ENCODE data around the gene OR14K1. TPM values are rescaled to one million over a fixed set of nuclear protein-coding genes. Genes with fewer than 3 reads are reported as not detected.

OR14K1 gene
- polyA plus RNA-seq, 3 donors, result not detected

DNA sequence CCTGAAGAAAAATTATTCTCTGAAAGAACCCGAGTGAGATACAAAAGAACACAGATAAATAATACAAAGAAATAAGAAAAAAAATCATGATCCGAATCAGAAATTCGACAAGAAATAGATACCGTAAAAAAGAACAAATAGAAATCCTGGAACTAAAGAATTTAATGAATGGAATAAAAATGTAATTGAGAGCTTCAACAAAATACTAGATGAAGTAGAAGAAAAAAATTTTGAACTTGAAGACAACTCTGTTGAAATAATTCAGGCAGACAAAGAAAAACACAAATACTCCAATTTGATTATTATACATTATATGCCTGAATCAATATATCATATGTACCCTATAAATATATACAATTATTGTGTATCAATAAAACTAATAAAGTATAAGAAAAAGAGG lies 17.2 kb upstream of the OR14K1 start:
- Histone ChIP-seq H3K9me3 (replicated peaks in 1 of 2; ENCODE audit: control insufficient read depth in 1 of 2, insufficient read depth in 1 of 2, low read length in 2 of 2) (peaks cover 6% of the 10 kb centered on the region in 2 donors), H3K27me3 (ENCODE audit: control insufficient read depth in 2 of 2, insufficient read depth in 2 of 2, low read length in 2 of 2) (no peaks in the 10 kb centered on the region), H3K4me1 (ENCODE audit: control insufficient read depth in 1 of 2, insufficient read depth in 2 of 2, low read length in 2 of 2) (no peaks in the 10 kb centered on the region), H3K4me3 (replicated peaks in 1 of 3; ENCODE audit: low read depth in 2 of 3, low read length in 3 of 3) (no peak overlapping the region), H2AFZ (ENCODE audit: insufficient read depth, low read depth, low read length, poor library complexity, severe bottlenecking) (no peak overlapping the region), H4K20me1 (ENCODE audit: insufficient read depth, low read length) (no peaks in the 10 kb centered on the region), H3K27ac (ENCODE audit: low read depth in 1 of 2, low read length in 2 of 2) (no peak overlapping the region), H3K9ac (ENCODE audit: insufficient read depth, low read length, poor library complexity, severe bottlenecking) (no peak overlapping the region), H3K79me2 (ENCODE audit: insufficient read depth, low read length) (no peaks in the 10 kb centered on the region), H3K36me3 (replicated peaks in 1 of 2; ENCODE audit: control insufficient read depth in 1 of 2, insufficient read depth in 2 of 2, low read length in 2 of 2) (no peaks in the 10 kb centered on the region), H3K4me2 (replicated peaks; ENCODE audit: extremely low read depth, low read length, poor library complexity, severe bottlenecking) (no peak overlapping the region)
- intact Hi-C loops (cut with micrococcal nuclease), result no loop called here
- TF ChIP-seq, protein P1, sequence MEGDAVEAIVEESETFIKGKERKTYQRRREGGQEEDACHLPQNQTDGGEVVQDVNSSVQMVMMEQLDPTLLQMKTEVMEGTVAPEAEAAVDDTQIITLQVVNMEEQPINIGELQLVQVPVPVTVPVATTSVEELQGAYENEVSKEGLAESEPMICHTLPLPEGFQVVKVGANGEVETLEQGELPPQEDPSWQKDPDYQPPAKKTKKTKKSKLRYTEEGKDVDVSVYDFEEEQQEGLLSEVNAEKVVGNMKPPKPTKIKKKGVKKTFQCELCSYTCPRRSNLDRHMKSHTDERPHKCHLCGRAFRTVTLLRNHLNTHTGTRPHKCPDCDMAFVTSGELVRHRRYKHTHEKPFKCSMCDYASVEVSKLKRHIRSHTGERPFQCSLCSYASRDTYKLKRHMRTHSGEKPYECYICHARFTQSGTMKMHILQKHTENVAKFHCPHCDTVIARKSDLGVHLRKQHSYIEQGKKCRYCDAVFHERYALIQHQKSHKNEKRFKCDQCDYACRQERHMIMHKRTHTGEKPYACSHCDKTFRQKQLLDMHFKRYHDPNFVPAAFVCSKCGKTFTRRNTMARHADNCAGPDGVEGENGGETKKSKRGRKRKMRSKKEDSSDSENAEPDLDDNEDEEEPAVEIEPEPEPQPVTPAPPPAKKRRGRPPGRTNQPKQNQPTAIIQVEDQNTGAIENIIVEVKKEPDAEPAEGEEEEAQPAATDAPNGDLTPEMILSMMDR (IDR thresholded peaks at IDR 0.05), result no peak
- H3K36me3 Mint-ChIP-seq, result no peaks in the 10 kb centered on the region
- H3K27me3 Mint-ChIP-seq (ENCODE audit: low read depth in 3 of 3), result no peaks in the 10 kb centered on the region
- no peak for DNase-seq
- no peaks in the 10 kb centered on the region for H3K4me1 Mint-ChIP-seq
- H3K4me3 Mint-ChIP-seq, result no peak overlapping the region
- no peak overlapping the region for H3K27ac Mint-ChIP-seq
- H3K9me3 Mint-ChIP-seq, result peaks cover 0 to 8% (median 2%) of the 10 kb centered on the region in 7 donors
- no CpG with 5 or more reads among the region's 4 CpGs for WGBS (ENCODE audit: insufficient coverage)

- H3K79me2 ChIP-seq (ENCODE audit: insufficient read depth, low read length), result no peaks in the 10 kb centered on the region
- H3K4me1 ChIP-seq (ENCODE audit: control insufficient read depth in 1 of 2, insufficient read depth in 2 of 2, low read length in 2 of 2), result no peaks in the 10 kb centered on the region
- no peaks in the 10 kb centered on the region for H4K20me1 ChIP-seq (ENCODE audit: insufficient read depth, low read length)
- H3K9me3 ChIP-seq (replicated peaks in 1 of 2; ENCODE audit: control insufficient read depth in 1 of 2, insufficient read depth in 1 of 2, low read length in 2 of 2), result no peaks in the 10 kb centered on the region
- no peak overlapping the region for H3K27ac ChIP-seq (ENCODE audit: low read depth in 1 of 2, low read length in 2 of 2)
- WGBS (ENCODE audit: insufficient coverage), result no CpG with 5 or more reads among the region's 2 CpGs
- H3K4me3 ChIP-seq (replicated peaks in 1 of 3; ENCODE audit: low read depth in 2 of 3, low read length in 3 of 3), result no peak overlapping the region
- peaks cover 0 to 9% (median 0%) of the 10 kb centered on the region in 7 donors for H3K9me3 Mint-ChIP-seq
- H3K4me2 ChIP-seq (replicated peaks; ENCODE audit: extremely low read depth, low read length, poor library complexity, severe bottlenecking), result no peak overlapping the region
- no peaks in the 10 kb centered on the region for H3K27me3 ChIP-seq (ENCODE audit: control insufficient read depth in 2 of 2, insufficient read depth in 2 of 2, low read length in 2 of 2)
- no peak overlapping the region for H3K27ac Mint-ChIP-seq
- H2AFZ ChIP-seq (ENCODE audit: insufficient read depth, low read depth, low read length, poor library complexity, severe bottlenecking), result no peak overlapping the region
- no peaks in the 10 kb centered on the region for H3K36me3 ChIP-seq (replicated peaks in 1 of 2; ENCODE audit: control insufficient read depth in 1 of 2, insufficient read depth in 2 of 2, low read length in 2 of 2)
- no peaks in the 10 kb centered on the region for H3K27me3 Mint-ChIP-seq (ENCODE audit: low read depth in 3 of 3)
- no peak overlapping the region for H3K4me3 Mint-ChIP-seq
- TF ChIP-seq, protein P1 (IDR thresholded peaks at IDR 0.05), result no peak
- H3K4me1 Mint-ChIP-seq, result no peaks in the 10 kb centered on the region
- H3K9ac ChIP-seq (ENCODE audit: insufficient read depth, low read length, poor library complexity, severe bottlenecking), result no peak overlapping the region
- no peaks in the 10 kb centered on the region for H3K36me3 Mint-ChIP-seq
- intact Hi-C loops (cut with micrococcal nuclease), result no loop called here
- no peak for DNase-seq
Observed at GRCh38 chr1:247740721-247741120, 2.3 kb downstream of the OR14K1 start.

Data from CD14-positive monocyte (primary cell).